Measurements from ENCODE around the gene HAND2.

HAND2 gene

DNA sequence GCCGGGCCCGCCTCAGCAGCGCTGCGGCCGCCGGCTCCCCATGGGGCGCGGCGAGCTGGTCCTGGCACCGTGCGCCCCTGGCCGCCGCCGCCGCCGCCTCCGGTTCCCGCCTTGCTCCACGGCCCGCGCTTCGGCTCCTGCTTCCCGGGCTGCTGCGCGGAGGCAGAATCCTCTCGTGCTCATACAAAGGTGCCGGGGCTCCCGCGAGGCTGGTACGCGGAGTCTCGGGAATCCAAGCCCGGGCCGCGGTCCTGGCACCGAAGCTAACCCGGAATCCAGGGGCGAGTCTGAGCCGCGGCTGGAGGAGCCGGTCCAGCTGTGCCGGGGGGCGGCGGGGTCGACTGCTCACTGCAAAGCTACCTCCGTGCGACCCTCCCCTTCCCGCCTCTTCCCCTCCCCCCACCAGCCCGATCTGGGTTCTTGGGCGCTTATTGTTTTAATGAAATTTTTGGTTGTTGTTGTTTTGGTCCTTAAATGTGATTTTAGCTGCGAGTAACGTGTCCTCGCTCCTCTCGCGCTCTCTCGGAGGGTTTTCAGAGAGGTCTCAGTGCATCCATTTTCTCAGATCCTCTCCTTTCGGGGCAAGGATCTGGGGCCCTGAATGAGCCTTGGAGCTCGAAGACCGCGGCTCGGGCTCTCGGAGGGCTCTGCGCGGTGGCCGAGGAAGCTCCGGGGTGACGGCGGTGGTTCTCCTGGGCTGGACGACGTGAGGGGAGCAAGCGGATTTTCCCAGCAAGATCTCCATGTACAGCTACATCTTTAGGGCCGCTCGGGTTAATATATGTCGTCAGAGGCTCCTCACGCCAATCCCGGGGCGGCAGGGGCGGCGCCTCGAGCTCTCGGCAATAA lies at the start of gene HAND2:
HAND2 (minus strand) TSS at position 753 of the 849 bp plus-strand sequence. CDS start 940 bp downstream, outside the sequence.
- DNase-seq: no peak

DNA sequence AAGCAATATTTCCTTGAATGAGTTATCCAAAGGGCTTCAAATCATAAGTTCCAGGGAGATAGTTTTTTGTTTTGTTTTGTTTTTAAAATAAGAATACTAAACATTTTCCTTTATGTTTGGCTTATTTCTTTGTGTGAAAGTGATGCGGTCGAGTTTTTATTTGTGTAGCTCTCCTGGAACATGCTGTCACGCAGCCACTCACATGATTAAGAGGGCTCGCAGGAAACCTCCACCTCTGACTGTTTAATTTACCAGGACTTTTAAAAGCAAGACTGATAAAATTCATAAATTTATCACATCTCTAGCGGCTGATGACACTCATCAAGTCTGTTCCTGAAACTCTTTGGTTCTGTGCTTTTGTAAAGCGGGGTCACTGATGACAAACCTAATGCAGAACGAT lies 48.9 kb upstream of the HAND2 start:
- DNase-seq: no peak

DNA sequence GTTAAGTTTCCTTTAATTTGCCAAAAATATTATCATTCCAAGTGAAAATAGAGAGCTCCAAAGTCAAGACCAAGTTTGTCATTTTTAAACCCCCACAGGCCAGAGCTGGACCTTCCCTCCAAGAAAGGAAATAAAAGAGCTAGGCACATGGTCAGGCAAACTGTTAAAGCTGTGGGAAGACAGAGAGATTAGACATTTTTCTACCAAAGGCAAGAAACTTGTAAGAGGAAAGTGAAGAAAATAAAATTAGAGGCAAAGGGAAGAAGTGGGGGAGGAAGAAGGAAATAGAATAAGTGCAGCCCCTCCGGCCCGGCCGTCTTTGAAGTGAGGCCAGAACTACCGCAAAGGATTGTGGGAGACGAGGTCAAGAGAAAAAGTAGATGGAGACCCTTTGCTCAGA lies 47.9 kb upstream of the HAND2 start:
- DNase-seq: no peak

DNA sequence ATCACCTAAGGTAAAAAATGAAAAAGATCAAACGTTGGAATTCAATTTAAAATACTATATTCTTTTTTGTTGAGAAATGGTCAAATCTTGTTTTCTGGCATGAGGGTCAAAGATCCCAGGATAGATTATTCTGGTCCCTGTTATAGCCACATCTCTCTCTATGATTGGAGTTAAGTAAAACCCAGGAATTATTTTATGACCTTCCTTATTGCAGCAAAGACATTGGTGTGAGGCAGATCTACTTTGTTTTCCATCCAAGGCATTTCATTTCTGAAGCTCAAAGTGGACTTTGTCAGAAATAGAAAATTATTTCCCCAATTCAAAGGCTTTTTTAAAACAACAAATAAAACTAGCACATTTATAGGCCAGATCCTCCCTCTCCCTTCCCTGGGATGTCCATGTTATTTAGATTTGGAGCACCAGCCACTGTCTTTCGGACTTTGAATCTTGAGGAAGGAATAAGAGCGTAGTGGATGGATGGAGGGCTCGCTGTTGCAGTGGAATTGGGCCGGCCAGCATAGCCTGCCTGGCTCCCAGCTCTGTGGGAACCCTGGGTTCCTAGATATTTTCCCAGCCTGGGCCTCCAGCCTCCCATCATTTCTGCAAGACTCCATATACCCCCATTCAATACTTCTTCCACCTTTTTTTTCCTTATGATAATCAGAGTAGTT lies 45.6 kb upstream of the HAND2 start:
- DNase-seq: no peak

DNA sequence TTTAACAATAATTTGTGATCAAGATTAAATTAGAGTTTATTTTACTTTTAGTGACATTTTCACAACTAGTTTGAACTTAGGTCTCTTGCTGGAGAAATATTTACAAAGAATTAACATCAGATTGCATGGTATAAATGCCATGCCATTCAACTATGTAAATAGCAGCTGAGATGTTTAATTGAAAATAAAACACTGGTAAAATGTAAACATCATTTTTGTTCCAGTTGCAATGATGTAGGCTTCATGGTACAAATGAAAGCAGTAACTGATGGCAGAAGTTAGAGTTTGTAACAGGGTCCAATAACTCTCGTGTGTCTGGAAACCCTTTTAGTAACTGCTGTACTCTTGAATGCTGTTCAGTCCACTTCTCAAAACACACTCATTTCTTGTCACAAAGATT lies 43.7 kb upstream of the HAND2 start:
- DNase-seq: no peak

DNA sequence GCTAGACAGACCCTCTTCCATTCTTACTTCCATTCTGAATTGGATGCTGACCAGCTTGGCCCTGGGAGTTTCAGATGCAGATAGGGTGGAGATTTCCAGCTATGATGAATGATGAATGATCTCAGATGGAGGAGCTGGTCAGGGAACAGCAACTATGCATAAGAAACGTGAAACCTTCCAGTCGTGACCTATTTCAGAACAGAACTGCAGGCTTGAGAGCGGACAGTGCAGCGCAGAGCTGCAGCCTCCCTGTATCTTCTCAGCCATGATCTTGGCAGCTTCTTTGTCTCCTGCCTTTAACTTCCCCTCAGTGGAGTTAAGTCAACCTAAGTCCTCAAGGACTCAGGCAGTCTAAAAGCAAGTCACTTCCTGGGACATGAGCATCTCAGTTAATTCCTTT lies 43.3 kb upstream of the HAND2 start:
- no peak for DNase-seq

DNA sequence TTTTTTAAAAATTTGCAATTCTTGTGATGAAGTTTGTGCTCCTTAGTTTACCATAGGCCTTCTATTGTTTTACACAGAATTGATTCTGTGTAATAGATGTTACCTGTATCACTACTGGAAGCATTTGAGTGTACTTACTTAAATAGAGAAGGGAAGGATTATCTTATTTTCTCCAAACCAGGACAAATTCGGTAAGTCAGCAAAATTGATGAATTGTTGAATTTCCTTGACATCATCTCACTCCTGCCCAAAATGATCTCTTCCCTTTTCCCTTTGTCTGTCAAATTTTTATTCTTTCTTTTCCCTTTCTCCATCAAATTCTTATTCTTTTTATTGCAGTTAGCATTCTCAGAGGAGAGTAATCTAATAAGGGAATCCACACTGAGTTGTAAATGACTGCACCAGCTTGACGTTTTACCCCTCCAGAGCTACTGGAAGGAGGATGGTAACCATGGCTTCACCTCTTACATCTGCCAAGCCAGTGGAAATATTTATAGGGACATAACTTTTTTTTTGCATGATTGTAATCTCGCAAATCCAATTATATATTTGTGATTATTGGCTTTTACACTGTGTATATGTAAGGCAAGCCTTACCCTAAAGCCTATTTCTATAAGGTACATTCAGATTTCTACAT lies 42.6 kb upstream of the HAND2 start:
- no peak for DNase-seq

DNA sequence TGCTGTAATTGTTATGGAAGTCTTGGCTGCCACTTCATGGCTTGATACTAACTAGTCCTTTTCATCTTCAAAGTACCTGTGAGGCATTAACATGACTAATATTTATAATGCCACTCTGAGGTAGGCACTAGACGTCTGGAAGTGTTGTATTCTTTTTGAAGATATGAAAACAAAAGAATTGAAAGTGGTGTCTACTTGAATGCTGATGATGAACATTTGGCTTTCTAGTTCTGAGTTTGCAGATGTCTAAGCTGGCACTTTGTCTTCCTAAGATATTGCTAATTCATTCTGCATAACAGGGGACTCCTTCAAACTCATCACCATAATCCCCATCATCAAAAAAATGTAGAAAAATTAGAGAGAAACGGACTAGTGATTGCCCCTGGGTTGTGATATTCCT lies 41.6 kb upstream of the HAND2 start:
- DNase-seq: no peak

DNA sequence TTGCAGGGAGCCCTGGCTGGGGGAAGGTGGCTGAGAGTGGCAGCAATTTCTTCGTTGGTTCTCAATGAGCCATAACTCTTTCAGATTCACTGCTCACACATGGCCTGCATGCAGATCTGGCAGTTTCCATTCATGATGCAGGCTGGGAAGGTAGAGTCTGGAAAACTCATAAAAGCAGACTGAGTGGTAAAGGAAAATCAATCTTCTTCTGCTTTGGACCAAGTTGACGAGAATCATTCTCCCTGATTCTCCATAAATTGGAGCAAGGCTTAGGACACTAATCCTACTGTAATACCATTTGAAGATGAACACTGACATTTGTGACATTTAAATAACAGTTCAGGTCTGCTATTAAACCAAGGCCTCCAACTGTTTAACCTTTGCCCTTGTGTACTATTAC lies 35.3 kb upstream of the HAND2 start:
- no peak for DNase-seq

DNA sequence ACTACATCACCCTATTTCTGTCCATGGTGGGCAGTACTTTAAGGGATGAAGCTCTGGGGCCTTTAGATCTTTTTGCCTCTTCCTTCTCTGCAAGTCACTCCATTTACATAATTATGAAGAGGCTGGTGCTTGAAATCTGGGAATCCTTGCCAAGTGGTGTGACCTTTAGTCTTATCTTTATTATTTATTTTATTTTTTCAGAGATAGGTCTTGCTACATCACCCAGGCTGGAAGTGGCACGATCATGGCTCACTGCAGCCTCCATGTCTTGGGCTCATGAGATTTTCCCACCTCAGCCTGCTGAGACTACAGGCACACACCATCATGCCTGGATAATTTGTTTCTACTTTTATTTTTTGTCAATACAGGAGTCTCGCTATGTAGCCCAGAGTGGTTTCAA lies 34.4 kb upstream of the HAND2 start:
- DNase-seq: no peak

DNA sequence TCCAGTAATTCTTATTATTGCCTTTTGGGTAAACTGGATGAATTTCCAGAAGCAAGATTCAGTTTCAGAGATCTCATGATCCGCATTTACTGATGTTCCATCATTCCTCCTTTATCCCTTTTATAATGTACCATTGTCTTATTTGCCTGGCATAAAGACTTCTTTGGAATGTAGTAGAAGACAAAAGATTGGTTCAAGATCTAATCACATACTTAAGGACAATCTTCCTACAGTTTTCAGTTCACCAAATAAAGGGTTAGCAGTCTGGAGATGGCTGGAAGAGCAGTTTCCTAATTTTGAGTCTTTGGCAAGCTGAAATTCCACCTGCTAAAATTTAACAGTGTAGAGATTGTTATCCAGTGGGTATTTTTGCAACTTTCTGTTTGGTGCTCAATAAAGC lies 30.9 kb upstream of the HAND2 start:
- DNase-seq: no peak

DNA sequence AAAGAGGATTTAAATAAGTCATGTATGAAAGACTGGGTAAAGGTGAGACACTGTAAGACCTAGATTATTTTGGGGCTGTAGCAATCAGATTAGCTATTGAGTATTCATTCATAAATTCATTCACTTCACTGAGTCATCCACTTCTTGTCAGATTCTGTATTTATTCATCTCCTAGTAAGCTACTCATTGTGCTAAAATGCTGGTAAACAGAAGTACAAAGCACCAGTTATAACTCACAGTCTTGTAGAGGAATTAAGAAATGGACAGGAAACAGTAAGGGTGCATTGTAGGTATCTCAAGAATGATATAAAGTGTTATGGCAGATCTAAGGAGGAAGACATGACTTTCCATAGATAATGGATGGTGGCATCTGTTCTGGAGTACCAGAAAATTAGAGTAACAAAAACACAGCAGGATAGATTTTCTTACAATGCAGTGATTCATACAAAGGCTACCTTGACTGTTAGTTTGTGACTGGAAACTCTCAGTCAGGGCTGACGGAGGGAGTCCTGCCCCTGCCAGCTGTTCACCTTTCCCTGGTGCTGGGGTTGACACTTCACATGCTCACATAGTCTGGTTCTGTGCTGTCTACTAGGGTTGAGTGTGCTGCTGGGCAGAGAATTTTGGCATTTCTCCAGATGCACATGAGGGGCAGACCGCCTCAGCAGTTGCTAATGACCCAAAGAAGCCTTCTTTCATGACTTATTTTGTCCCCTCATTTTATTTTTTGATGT lies 26.5 kb upstream of the HAND2 start:
- no peak for DNase-seq

DNA sequence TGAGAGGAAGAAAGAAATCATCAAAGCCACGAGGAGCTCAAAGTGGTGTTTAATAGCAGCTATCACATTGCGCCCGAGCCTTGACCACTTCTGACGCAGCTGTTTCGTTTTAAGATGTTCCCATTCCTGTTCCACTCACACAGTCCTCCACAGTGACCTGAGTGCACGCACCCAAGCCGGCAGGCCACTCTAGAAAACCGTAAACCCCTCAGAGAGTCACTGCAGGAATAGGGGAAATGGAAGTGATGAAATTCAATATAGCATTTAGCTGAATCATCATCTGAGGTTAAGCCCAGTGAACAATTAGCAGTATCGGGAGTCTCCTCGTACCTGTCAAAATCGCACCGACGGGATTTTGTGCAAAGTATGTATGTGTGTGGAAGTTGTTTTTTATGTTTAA lies 17.9 kb upstream of the HAND2 start:
- DNase-seq: no peak

DNA sequence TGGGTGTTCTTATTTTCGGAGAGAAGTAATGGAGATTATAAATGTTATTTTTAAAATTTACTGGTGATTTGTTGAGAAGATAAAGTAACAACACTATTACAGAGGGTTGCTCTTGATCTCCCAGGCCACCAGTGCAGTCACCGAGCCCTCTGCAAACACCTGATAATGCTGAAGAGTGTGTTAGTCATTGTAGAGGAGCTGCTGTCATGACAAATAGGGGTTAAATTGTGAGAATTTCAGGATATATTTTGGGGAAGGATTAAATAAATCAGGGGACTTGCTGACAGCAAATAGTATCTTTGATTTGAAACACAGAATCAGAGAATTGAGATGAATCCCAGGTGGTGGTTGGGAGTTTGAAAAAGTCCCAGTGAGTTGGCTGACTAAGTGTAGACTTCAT lies 16.7 kb upstream of the HAND2 start:
- DNase-seq: no peak

DNA sequence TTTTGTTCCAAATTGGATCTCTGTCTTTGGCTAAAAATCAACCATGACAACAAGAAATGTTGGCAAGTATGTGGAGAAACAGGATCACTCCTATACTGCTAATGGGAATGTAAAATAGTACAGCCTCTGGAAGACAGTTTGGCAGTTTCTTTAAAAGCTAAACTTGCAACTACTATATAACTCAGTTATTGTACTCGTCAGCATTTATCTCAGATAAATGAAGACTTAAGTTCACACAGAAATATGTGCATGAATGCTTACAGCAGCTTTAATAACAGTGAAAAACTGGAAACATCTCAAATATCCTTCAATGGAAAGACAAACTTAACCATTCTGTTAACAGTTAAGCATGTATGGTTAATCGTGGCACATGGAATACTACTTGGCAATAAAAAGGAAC lies 15.4 kb upstream of the HAND2 start:
- DNase-seq: no peak

DNA sequence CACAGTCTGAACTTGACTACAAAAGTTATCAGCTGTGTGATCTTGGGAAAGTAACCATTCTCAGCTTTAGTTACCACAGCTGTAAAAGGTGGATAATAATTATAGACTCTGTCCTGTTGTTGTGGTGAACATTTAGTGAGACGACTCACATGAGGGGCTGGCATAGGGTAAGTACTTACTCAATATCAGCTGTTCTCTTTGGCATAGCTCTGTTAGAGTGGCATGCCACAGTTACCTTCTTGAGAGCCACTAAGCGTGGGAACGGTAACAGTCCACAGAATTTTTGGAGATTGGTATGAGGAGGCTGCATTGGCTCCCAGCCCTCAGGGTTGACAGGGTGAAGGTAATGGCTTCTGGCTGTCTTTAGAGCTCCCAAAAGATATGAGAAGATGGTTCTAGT lies 13.2 kb upstream of the HAND2 start:
- DNase-seq: no peak

DNA sequence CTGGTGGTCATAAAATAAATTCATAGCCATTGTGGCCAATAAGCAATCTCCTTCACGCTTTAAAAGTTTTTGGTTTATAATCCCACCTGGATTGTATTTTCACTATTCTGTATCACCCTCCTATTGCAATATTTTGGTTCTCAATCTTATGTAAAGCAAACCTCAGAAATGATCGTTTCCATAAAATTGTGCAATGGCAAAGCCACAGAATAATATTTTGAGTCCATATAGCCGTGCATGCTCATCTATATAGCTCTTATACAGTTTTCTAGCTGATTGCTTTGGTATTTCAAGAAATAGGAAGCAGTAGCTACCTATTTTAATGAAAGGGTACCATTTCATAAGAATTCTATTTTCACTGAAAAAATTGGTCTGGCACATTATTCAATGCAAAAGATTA lies 10.0 kb upstream of the HAND2 start:
- no peak for DNase-seq

DNA sequence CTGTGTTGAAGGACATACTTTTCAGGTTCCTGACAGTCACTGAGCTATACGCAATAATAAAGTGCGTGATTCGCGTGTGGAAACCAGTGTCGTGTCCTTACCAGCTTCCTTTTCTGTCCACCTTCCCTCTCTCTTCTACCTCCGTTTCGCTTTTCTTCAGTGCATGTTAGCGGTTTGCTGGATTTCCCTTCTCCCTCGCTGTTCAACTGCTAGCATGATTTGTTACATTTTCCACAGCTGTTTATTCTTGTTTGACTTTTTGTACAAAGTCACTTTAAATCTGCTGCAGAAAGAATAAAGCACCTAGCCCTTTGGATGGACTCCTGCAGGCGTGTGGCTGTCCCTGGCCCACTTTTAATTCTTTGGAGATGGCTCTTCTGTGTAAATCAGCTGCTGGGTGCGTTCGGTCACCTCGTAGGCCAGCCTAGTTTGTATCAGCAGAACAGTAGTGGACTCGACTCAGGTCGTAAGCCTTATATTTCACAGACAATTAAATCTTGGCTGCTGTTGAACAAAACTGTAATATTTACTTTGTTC lies 8.9 kb upstream of the HAND2 start:
- DNase-seq: no peak

DNA sequence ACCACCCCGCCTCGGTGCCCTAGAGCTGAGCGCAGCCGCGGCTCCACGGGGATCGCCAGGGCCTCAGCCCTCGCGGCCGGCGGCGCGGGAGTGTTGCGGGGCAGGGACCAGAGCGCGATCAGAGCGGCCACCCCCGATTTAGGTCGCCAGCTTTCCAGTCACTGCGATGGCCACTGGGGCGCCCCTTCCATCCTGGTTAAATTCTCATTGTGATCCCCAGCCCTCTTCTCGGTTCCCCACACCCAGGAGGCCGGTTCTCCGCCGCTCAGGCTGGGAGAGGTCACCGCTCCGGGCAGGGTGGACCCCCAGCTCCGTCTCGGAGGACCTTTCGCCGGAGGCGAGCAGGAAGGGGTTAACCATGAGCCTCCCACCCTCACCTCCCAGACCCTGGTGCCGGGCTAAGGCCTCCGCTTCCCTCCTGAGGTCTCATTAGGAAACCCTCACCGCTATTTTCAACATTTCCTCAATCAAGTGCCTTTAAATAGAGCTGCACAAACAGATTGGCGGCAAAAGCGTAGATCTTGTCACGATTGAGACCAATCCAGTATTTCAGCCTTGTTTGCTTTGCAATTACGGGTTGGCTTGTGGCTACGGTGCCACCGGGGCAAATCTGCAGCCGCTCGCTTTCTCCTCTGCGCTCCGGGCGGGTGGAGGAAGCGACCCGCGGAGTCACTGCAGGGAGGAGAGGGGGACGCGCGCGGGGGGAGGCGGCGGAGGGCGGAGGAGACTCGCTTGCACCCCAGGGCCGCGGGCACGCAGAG lies 8.3 kb upstream of the HAND2 start:
- DNase-seq: no peak

DNA sequence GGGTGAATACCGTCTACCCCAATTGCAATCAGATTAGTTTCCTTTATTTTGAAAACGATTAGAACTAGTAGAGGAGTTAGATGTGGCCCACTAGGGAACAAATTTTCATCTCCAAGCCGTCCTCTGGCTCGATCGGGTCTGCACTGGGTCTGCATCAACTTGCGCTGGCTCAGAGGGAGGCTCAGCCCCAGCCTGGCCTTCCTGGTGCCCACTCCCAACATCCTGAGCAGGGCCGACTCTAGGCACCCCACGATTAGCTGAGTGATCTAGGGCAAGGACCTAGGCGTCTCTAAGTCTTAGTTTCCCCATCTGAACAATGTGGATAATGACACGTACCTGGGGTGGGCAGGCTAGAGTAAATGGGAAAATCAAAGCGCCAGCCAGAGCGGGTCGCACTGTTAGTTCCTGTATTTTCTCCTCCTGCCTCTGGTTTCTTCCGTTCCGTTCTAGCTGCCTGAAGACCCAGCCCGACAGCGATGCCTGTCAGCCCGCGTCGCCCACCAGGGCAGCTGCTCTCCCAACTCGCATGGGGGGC lies 7.7 kb upstream of the HAND2 start:
- DNase-seq: no peak

DNA sequence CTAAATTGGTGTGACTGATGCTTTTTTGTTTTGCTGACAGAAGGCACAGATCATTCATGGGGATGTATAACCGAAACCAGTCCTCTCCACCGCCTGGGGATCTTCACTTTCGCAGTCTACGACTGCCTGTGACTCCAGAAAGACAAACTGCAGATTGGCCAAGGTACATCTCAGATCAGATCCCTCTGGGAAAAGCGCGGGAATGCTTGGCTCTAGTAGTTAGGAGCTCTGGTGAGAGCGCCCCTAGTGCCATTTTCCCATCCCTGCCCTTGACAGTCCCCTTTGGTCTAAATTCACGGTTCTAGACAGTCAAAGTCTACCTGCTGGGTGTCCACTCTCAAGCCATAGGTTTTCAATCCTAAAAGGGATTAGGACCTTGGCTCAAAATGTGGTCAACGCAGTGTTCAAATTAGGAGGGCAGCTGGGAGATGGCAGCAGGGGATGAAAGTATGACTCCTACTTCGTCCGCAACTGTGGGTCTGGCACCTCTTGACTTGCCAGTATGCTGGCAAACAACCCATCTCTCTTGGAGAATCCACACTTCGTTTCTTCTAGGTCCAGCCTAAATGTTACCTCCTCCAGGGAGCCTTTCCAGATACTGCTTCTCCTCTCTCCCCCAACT lies 6.9 kb upstream of the HAND2 start:
- DNase-seq: no peak

DNA sequence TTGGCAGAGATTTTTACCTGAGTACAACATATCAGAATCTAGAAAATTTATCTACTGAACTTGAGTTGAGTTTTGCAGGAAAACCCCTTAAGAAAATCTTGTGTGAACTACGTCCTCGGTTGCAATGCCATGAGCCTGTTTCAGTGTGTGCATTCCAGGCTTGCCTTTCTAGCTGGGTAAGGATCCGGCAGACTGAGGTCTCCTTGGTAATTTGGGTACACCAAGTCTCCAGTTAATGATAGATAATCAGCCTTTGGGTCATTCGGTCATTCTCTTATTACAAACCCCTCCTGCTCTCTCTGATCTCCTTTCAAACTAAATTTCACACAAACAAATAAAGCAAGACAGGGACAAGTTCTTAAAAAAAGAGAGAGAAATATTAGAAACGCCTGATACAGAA lies 5.9 kb upstream of the HAND2 start:
- DNase-seq: no peak

Data from hematopoietic multipotent progenitor cell treated with erythropoietin and hydrocortisone succinate and interleukin-3 and kit ligand, for 8 days (in vitro differentiated cells).